HCT116 (cell line): ENCODE results near the gene GNB1L.

Experiments used
- CBX3 ChIP-seq: IDR thresholded peaks from 2 replicates; pipeline ENCODE4 v1.6.1; 2012; ENCODE audit warnings: low read depth
- CTCF ChIP-seq, 3 experiments: fragments of 200-600 bp in 1 of 3; sonication (generic) in 1 of 3; IDR thresholded peaks in 2 of 3; conservative IDR thresholded peaks in 1 of 3; 2 replicates each; pipeline ENCODE4 v1.5.1; 2012 to 2017; ENCODE audit warnings: low read depth in 2 of 3, low read length in 2 of 3, antibody characterized with exemption in 1 of 3, borderline replicate concordance in 1 of 3, control low read depth in 1 of 3, mild to moderate bottlenecking in 1 of 3, mixed read lengths in 1 of 3, mixed run types in 1 of 3, moderate library complexity in 1 of 3; ENCODE audit not compliant: insufficient read depth in 1 of 3
- EZH2 ChIP-seq: fragments of 200-600 bp; sonication (generic); IDR thresholded peaks from 2 replicates; pipeline ENCODE4 v1.6.1; 2017; ENCODE audit warnings: antibody characterized with exemption, mixed run types
- POLR2A ChIP-seq: IDR thresholded peaks from 2 replicates; pipeline ENCODE4 v1.7.0; 2011; ENCODE audit warnings: borderline replicate concordance; ENCODE audit not compliant: insufficient read depth, insufficient read length; ENCODE audit errors: extremely low read depth
- POLR2AphosphoS5 ChIP-seq: IDR thresholded peaks from 2 replicates; pipeline ENCODE4 v1.6.1; 2011; ENCODE audit warnings: mild to moderate bottlenecking, low read depth, low read length, moderate library complexity
- REST ChIP-seq: IDR thresholded peaks from 2 replicates; pipeline ENCODE4 v1.6.1; 2012; ENCODE audit warnings: low read depth

GRCh38 chr22:19807161-19807913, 47.3 kb downstream of the GNB1L start:
- TF ChIP-seq CBX3 (no peak), POLR2A (no peak), CTCF (IDR thresholded peaks at IDR 0.05 in 2 of 3, conservative IDR thresholded peaks at IDR 0.05 in 1 of 3; ENCODE audit: borderline replicate concordance in 1 of 3, insufficient read depth in 1 of 3, low read depth in 2 of 3, low read length in 2 of 3) (no peak), REST (no peak), EZH2 (no peak), POLR2AphosphoS5 (no peak)
